Testis (tissue), 2 donors: Measurements from ENCODE around the gene PNMA8A.

Source experiments
- POLR2A ChIP-seq: fragments of 450-650 bp; IDR thresholded peaks from one replicate; pipeline ENCODE4 v1.6.1; 2017; ENCODE audit warnings: antibody characterized with exemption, mild to moderate bottlenecking, moderate library complexity
- TF ChIP-seq, protein P1 (sequence below), 3 experiments: fragments of 450-650 bp in 2 of 3; fragments of 200-600 bp in 1 of 3; sonication (generic) in 1 of 3; IDR thresholded peaks; one replicate each; pipeline ENCODE4 v1.5.1; 2016 to 2019; ENCODE audit warnings: antibody characterized with exemption in 3 of 3, mild to moderate bottlenecking in 2 of 3, moderate library complexity in 1 of 3

DNA sequence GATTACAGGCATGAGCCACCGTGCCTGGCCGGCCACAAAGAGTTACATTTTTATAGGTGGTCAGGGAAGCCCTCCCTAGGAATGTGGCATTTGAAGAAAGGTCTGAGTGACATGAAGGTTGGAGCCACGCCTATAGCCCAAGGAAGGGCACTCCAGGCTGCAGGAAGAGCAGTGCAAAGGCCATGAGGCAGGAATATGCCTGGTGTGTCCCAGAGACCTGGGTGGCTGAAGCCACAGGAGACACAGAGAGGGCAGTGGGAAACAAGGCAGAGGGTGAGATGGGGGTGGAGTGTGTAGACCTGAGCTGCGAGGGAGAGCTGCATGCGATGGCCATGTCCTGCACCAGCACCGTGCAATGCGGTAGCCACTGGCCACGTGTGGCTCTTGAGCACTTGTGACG lies 19.4 kb upstream of the PNMA8A start:
- TF ChIP-seq, protein P1, sequence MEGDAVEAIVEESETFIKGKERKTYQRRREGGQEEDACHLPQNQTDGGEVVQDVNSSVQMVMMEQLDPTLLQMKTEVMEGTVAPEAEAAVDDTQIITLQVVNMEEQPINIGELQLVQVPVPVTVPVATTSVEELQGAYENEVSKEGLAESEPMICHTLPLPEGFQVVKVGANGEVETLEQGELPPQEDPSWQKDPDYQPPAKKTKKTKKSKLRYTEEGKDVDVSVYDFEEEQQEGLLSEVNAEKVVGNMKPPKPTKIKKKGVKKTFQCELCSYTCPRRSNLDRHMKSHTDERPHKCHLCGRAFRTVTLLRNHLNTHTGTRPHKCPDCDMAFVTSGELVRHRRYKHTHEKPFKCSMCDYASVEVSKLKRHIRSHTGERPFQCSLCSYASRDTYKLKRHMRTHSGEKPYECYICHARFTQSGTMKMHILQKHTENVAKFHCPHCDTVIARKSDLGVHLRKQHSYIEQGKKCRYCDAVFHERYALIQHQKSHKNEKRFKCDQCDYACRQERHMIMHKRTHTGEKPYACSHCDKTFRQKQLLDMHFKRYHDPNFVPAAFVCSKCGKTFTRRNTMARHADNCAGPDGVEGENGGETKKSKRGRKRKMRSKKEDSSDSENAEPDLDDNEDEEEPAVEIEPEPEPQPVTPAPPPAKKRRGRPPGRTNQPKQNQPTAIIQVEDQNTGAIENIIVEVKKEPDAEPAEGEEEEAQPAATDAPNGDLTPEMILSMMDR (IDR thresholded peaks at IDR 0.05), result no peak
- TF ChIP-seq POLR2A, result no peak
